ENCODE results near the gene MSH3. TPM values are rescaled to one million over a fixed set of nuclear protein-coding genes. Genes with fewer than 3 reads are reported as not detected.

Gene MSH3
- total RNA-seq, 4 donors from 2014 or later: 10.0 to 16.8 (median 13.1) TPM

GRCh38 chr5:80921026-80921425, 266.6 kb downstream of the MSH3 start:
- no peak for ATAC-seq (ENCODE audit: low FRiP score)
- TF ChIP-seq, protein P1, sequence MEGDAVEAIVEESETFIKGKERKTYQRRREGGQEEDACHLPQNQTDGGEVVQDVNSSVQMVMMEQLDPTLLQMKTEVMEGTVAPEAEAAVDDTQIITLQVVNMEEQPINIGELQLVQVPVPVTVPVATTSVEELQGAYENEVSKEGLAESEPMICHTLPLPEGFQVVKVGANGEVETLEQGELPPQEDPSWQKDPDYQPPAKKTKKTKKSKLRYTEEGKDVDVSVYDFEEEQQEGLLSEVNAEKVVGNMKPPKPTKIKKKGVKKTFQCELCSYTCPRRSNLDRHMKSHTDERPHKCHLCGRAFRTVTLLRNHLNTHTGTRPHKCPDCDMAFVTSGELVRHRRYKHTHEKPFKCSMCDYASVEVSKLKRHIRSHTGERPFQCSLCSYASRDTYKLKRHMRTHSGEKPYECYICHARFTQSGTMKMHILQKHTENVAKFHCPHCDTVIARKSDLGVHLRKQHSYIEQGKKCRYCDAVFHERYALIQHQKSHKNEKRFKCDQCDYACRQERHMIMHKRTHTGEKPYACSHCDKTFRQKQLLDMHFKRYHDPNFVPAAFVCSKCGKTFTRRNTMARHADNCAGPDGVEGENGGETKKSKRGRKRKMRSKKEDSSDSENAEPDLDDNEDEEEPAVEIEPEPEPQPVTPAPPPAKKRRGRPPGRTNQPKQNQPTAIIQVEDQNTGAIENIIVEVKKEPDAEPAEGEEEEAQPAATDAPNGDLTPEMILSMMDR (IDR thresholded peaks at IDR 0.05): no peak
- no peak for DNase-seq (ENCODE audit: low spot score)

DNA sequence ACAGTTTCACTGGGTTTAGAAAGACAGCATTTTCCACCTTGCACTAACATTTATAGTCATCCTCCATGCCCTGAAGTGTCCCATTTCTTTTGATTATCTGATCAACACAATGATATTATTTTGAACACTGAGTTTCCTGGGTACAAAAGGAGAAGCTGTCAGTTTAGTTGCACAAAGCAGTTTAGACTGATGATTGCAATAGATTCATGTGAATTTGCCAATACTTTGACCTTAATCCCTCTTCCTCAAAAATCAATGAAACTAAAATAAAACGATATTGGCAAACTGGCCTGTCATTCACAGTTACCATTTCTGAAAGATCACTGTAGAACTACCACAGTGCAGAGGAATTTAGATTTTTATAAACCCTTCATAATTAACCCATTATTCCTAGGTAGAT, 271.5 kb downstream of the MSH3 start:
- no peak for ATAC-seq (ENCODE audit: low FRiP score)
- DNase-seq (ENCODE audit: low spot score): no peak
- TF ChIP-seq, protein P1 (IDR thresholded peaks at IDR 0.05): no peak

Small RNA genes within 50 kb of the gene (small RNA-seq; reads per million reads assigned to genes)
- not detected for gene MTRNR2L2

Other genes with a start within 250 kb of the MSH3 start
- gene ZFYVE16, start 246.6 kb upstream of the MSH3 start, total RNA-seq: 10 to 100 TPM; 24.2 to 71.2 (median 30.5) TPM
- 1 to 10 TPM in 3 of 4 donors, under 1 TPM in 1; 0.79 to 5.7 (median 4.1) TPM for gene FAM151B, start 166.6 kb upstream of the MSH3 start, total RNA-seq
- gene ANKRD34B, start 84.4 kb upstream of the MSH3 start, total RNA-seq: not detected
- 10 to 100 TPM in 3 of 4 donors, 1 to 10 TPM in 1; 9.1 to 12.2 (median 10.2) TPM for gene DHFR, start 331 bp downstream of the MSH3 start, total RNA-seq

All from omental fat pad (tissue), 4 donors.